Right lobe of liver (tissue), 4 donors: ENCODE measurements around the gene TWF2.

Source experiments
- CTCF ChIP-seq, 4 donors: fragments of 200-600 bp in 3 of 4; fragments of 450-650 bp in 1 of 4; IDR thresholded peaks; one replicate each; pipeline versions ENCODE4 v1.5.1 to v1.8.0; 2016 to 2022; ENCODE audit warnings: antibody characterized with exemption in 4 of 4, mild to moderate bottlenecking in 2 of 4
- POLR2A ChIP-seq: fragments of 450-650 bp; IDR thresholded peaks from one replicate; pipeline ENCODE4 v1.6.1; 2017; ENCODE audit warnings: antibody characterized with exemption, mild to moderate bottlenecking
- donor health status: DM: no; HTN: no; CAD: no.
- donor health status: DM: no; HTN: no; CAD: no.
- donor health status: DM: no; HTN: yes; CAD: no.

GRCh38 chr3:52245322-52246263 is 6.6 kb upstream of the TWF2 start, which contains the start of gene PPM1M:
- TF ChIP-seq POLR2A: peak; percentile 26
- no peak for TF ChIP-seq CTCF (IDR thresholded peaks at IDR 0.05)
